Measurements from ENCODE around the gene SP140L.
"Not testable (repeated sequence)": the region's sequence is repeated elsewhere in the genome, so short reads cannot be mapped to it uniquely, and the experiment has no call there.

Gene SP140L

DNA sequence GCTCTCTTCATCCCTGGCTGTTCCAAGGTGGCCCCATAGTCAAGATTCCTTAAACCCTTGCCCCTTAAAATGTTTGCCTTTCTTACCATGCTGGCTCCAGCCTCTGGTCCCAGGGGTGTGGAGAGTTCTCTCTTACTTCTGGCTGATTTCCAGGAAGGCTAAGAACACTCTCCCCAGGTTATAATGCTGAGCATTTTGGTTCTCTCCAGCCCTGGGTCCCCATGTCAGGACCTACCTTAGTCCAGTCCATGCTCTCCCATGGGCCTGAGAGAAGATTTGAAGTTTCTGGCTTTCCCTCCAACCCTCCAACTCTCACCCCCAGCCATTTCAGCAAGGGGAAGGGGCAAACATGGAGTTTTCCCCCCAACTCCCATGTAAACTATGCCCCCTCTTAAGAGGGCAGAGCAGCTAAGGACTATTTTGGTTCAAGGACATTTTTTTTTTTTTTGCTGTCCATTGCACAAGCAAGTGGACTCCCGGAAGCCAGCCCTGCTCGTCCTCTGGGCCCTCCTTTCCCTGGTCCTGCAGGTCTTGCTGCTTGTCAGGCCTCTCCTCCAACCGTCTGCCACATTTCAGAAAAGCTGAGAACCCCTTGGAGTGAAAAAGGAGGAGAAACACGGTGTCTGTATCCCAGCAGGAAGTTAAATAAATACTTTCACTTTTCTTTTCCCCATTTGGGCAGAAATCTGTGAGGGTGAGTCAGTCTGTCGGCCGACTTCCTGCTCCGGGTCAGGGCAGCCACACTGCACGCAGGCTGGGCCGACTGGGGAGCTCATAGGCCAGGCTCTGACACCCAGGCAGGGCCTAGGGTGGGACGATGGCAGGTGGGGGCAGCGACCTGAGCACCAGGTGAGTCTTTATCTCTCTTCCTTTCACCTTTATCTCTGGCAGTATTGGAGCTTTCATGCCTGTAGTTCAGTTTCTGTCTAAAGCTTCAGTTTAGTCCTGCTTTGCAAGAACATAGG is at the start of gene SP140L:
SP140L (plus strand) TSS at position 741 of the 965 bp plus-strand sequence; CDS start at position 818, 77 bp downstream.
- TF ChIP-seq JUND (IDR thresholded peaks at IDR 0.05; ENCODE audit: low read depth) = no peak
- in situ Hi-C loops (cut with HindIII; ENCODE audit: low pct_unique_long_range_greater_than_20kb, low sequenced_read_pairs) = no loop called here
- peak in 1 of 2 experiments; percentile 41 for DNase-seq (ENCODE audit: low read depth in 1 of 2, low spot score in 1 of 2)

DNA sequence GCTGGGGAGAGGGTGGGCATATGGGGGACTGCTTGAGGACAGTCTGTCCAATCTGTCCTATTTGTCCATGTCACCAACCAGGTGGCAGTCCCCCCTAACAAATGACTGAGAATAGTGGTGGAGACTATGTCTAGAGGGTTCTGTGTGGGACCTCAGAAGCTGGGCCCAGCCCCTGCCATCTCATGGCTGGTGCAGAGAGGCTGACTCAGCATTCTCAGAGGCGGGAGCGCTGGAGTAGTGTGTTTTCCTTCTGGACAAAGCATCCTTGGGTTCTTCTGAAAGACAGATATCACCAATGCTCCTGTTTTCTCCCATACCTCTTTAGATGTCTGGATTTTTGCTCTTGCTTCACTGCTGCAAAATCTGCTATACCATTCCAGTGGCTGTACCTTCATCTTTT is 44.1 kb upstream of the SP140L start:
- in situ Hi-C loops (cut with HindIII; ENCODE audit: low pct_unique_long_range_greater_than_20kb, low sequenced_read_pairs) = no loop called here
- no peak for TF ChIP-seq JUND (IDR thresholded peaks at IDR 0.05; ENCODE audit: low read depth)
- DNase-seq (ENCODE audit: low read depth in 1 of 2, low spot score in 1 of 2) = no peak

DNA sequence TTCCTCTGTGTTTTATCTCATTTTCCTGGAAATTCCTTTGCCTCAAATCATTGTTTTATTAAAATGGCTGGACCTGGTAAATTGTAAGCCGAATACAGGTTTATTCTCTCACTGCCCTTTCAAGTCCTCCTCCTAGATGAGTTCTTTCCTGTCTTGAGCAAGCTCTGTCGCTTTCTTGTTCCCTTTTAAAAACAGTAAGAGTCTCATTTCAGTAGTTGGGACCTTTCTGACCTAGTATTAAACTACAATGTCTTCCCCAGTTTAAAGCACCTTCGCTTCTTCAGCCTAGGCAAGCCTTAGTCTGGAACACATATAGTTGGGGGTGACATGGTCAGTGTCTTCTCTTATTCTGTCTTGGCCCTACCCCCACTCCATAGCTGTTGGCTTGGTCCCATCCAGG is 40.9 kb upstream of the SP140L start:
- DNase-seq (ENCODE audit: low read depth in 1 of 2, low spot score in 1 of 2) = no peak
- in situ Hi-C loops (cut with HindIII; ENCODE audit: low pct_unique_long_range_greater_than_20kb, low sequenced_read_pairs) = no loop called here
- TF ChIP-seq JUND (IDR thresholded peaks at IDR 0.05; ENCODE audit: low read depth) = no peak

DNA sequence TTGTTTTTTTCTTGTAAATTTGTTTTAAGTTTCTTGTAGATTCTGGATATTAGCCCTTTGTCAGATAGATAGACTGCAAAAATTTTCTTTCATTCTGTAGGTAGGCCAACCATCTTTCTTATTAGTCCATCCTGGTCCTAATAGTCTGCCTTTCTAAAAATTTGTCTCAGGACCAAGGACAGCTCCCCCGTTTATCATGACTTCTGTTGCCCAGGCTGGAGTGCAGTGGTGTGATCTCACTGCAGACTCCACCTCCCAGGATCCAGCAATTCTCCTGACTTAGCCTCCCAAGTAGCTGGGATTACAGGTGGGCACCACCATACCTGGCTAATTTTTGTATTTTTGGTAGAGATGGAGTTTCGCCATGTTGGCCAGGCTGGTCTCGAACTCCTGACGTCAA is 37.7 kb upstream of the SP140L start:
- DNase-seq (ENCODE audit: low read depth in 1 of 2, low spot score in 1 of 2) = peak in 1 of 2 experiments; percentile 63
- in situ Hi-C loops (cut with HindIII; ENCODE audit: low pct_unique_long_range_greater_than_20kb, low sequenced_read_pairs) = not testable (repeated sequence)

DNA sequence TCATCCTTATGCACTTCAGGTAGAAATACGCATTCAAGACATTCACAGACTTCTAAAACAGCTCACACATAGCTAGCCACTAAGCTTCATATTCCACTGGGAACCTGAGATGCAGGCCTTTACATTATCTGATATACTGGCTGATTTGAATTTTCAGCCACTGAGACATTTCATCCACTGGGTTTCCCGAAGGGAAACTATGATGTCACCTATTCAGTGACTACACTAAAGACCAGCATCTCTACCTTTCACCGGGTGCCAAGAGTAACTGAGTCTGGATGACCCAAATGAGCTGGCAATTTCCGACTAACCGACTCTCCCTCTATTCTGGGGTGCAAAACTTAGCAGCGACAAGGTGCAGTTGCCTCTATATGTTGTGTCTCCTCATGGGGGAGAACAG is 31.8 kb upstream of the SP140L start:
- DNase-seq (ENCODE audit: low read depth in 1 of 2, low spot score in 1 of 2) = no peak
- in situ Hi-C loops (cut with HindIII; ENCODE audit: low pct_unique_long_range_greater_than_20kb, low sequenced_read_pairs) = no loop called here
- TF ChIP-seq JUND (IDR thresholded peaks at IDR 0.05; ENCODE audit: low read depth) = no peak

DNA sequence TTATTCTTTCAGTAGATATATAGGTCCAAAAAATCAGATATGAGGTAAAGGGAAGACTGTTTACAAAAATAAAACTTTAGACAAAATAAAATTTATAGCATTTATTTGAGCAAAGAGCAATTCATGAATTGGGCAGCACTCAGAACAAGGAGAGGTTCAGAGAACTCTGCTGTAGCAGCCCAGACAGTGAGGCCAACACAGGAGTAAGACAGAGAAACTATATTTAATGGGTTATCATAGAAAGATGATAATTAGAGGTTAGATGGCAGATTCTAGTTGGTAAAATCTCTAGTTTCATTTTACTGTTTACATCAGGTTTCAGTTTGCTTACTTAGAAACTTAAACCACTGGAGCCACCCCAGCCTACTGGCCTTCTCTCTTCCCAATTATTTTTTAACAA is 30.1 kb upstream of the SP140L start:
- DNase-seq (ENCODE audit: low read depth in 1 of 2, low spot score in 1 of 2) = no peak
- no peak for TF ChIP-seq JUND (IDR thresholded peaks at IDR 0.05; ENCODE audit: low read depth)
- in situ Hi-C loops (cut with HindIII; ENCODE audit: low pct_unique_long_range_greater_than_20kb, low sequenced_read_pairs) = no loop called here

DNA sequence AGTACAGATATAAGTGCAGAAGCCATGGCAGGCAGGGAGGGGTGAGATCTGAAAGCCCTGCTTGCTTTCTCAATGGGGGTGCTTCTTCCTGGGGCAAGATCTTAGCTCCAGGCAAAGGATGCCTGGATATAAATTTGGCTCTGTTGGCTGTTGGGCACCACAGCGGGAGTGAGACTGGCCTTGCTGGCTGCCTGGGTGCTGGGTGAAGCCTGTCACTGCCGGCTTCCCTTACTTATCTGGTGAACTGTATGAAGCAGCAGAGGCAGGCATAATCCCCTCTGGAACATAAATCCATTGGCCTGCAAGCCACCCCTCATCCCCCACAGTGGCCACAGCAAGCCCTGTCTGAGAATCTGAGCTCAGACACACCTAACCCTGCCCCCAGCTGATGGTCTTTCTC is 27.4 kb upstream of the SP140L start:
- in situ Hi-C loops (cut with HindIII; ENCODE audit: low pct_unique_long_range_greater_than_20kb, low sequenced_read_pairs) = no loop called here
- DNase-seq (ENCODE audit: low read depth in 1 of 2, low spot score in 1 of 2) = no peak
- TF ChIP-seq JUND (IDR thresholded peaks at IDR 0.05; ENCODE audit: low read depth) = no peak

DNA sequence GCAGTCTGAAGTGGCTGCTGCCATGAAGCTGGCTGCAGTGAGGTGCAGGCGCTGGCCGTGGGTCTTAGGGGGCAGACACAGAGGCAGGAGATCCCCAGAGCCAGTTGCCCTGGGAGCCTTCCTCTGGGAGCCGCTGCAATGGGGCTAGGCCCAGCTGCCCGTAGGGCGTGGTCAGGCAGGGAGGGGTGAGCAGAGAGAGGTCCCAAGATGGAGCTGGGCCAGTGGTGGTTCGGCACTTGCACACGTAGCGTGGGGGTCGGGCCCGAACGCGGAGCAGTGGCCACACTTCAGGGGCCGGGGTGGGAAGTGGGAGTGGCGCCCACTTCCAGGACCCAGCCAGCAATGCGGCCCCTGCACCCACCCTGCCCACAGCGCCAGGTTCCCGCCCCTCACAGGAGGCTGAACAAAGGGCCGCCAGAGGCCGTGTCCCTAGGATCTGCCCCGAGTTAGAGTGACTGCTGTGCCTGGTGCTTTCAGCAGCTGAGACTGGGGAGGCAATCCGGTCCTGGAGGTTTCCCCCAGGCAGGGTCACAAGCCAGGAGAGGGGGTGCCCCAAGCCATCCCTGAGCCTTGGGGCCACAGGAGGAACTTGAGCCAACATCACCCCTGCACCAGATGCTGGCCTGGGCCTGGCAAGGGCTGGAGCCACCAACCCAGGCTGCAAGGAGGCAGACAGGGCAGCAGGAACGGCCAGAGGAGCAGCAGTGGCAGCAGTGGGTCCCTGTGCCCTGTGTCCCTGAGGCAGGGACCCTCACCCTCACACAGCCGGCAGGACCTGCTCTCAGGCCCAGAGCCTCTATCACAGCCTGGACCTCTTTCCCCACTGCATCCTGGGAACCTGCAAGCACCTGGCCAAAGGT is 21.3 kb upstream of the SP140L start:
- no peak for TF ChIP-seq JUND (IDR thresholded peaks at IDR 0.05; ENCODE audit: low read depth)
- DNase-seq (ENCODE audit: low read depth in 1 of 2, low spot score in 1 of 2) = no peak
- in situ Hi-C loops (cut with HindIII; ENCODE audit: low pct_unique_long_range_greater_than_20kb, low sequenced_read_pairs) = no loop called here

DNA sequence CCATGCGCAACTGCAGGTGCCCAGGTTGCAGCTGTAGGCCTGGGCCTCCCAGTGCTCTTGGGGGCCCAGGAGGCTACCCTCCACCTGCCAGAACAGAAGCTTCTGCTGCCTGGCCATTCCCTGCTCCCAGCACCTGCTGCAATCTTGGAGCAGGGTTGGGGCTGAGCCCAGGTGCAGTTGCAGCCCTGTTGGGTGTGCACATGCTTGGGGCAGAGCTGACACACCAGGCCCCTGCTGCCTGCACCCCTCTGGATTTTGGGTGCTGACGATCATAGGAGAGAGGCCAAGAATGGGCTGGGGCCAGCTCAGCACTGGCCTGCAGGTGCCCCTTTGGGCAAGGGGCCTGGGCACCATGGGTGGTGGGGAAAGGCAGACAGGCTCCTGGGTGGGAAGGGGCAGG is 20.5 kb upstream of the SP140L start:
- in situ Hi-C loops (cut with HindIII; ENCODE audit: low pct_unique_long_range_greater_than_20kb, low sequenced_read_pairs) = no loop called here
- TF ChIP-seq JUND (IDR thresholded peaks at IDR 0.05; ENCODE audit: low read depth) = no peak
- DNase-seq (ENCODE audit: low read depth in 1 of 2, low spot score in 1 of 2) = no peak

DNA sequence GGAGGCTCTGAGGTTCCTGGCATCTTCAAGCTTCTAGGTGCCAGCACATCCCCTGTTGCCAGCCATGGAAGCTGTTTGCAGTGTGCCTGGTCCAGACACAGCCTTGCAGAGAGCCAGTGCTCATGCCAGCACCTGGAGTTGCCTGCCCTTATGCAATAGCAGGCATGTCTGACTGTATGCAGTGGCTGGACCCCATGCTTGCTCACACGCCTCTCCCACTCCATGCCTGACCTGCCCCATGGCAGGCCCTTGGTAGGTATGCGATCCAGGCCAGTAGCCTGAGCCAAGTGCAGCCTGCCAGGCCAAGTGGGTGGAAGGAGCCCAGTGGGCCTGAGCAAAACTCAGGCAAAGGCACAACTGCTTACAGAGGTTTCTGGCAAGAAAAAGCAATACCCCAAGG is 19.5 kb upstream of the SP140L start:
- DNase-seq (ENCODE audit: low read depth in 1 of 2, low spot score in 1 of 2) = no peak
- TF ChIP-seq JUND (IDR thresholded peaks at IDR 0.05; ENCODE audit: low read depth) = no peak
- in situ Hi-C loops (cut with HindIII; ENCODE audit: low pct_unique_long_range_greater_than_20kb, low sequenced_read_pairs) = no loop called here

DNA sequence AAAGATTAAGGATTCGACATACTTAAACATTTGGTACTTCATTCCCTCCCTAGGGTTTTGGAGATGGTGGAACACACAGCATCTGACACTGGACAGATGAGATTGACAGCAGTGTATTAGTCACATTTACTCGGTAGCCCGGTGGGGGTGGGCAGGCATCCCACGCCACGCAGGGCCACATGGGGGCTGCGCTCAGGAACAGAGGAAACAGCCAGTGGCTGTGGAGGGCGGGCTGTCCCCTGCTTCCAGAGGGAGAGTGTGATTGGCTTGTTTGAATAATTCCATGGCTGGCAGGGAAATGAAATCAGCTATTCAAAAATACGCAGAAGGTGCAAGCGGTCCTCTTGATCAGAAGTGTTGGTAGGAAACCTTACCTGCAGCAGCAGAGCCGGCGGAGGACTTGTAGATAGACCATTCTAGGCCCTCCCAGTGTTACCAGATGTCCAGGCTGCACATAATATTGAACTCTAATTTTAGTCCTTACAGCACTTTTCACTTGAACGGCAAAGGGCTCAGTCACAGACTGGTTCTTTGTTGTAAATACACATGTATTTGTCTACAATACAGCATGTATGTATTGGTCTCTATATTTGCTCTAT is 18.5 kb upstream of the SP140L start:
- in situ Hi-C loops (cut with HindIII; ENCODE audit: low pct_unique_long_range_greater_than_20kb, low sequenced_read_pairs) = no loop called here
- TF ChIP-seq JUND (IDR thresholded peaks at IDR 0.05; ENCODE audit: low read depth) = no peak
- DNase-seq (ENCODE audit: low read depth in 1 of 2, low spot score in 1 of 2) = no peak

DNA sequence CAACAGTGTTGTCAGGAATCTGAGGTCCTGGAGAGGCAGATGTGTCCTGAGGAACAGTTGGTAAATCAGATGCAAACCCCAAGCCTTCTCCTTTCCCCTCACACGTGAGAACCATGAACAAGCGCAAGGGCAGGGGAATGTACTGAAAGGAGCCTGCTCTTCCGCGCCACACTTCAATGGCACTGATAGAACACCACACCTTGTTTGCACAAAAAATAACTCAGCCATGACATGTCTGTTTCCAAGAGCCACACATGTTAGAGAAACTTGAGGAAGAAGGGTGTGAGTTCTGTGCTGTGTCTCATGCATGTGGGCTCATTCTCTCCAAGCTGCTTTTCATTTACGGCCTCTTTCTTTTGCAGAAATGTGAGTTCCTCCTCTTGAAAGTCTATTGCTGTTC is 16.2 kb upstream of the SP140L start:
- in situ Hi-C loops (cut with HindIII; ENCODE audit: low pct_unique_long_range_greater_than_20kb, low sequenced_read_pairs); DNase-seq (ENCODE audit: low read depth in 1 of 2, low spot score in 1 of 2): not testable (repeated sequence)

DNA sequence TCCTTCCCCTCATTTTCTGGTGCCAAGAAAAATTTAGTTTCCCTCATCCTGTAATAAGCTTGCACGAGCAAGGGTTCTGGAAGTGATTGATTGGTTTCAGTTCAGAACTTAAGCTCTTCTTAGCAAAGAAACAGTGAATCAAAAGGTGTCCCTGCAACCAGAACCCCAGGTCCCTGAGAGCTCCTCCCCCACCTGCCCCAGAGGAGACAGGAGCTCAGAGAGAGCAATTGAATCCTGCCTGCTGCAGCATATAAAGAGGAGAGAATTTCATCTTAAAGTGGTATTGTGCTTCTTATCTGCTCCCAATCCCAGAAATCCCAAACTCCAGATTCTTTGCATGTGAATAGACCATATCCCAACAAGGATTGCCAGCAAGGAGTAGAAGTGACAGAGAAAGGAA is 15.4 kb upstream of the SP140L start:
- DNase-seq (ENCODE audit: low read depth in 1 of 2, low spot score in 1 of 2); in situ Hi-C loops (cut with HindIII; ENCODE audit: low pct_unique_long_range_greater_than_20kb, low sequenced_read_pairs): not testable (repeated sequence)

All from T47D (cell line).